SK-N-SH (cell line): ENCODE data around the gene CHAT. TPM values are rescaled to one million over a fixed set of nuclear protein-coding genes. Genes with fewer than 3 reads are reported as not detected.

Source experiments
- CTCF ChIA-PET: fragments of 300-600, 350-600 bp; formaldehyde crosslinking; extraction: SDS; loops from one replicate; lab custom pipeline; 2021; lab: Yijun Ruan, JAX
- POLR2A ChIA-PET: fragments of 350-600 bp; sonication (Branson Sonifier 250); formaldehyde crosslinking; extraction: SDS; loops from one replicate; lab custom pipeline; 2020; ENCODE audit warnings: antibody characterized with exemption, inconsistent platforms; lab: Yijun Ruan, JAX
- DNase-seq: peaks from one replicate; pipeline ENCODE4 v3.0.0; 2012
- H2AFZ ChIP-seq: fragments of 200-600 bp; sonication (generic); 2 replicates; pipeline ENCODE4 v1.8.1; 2016; ENCODE audit warnings: antibody characterized with exemption, mild to moderate bottlenecking, low read depth
- H3F3A ChIP-seq: fragments of 200-600 bp; sonication (generic); replicated peaks from 2 replicates; pipeline ENCODE3; 2016; ENCODE audit warnings: antibody characterized with exemption, mild to moderate bottlenecking; ENCODE audit not compliant: insufficient read depth
- H3K27ac ChIP-seq, 2 experiments: fragments of 200-500 bp in 1 of 2; fragments of 200-600 bp in 1 of 2; sonication (Bioruptor generic) in 1 of 2; sonication (generic), shearing (Covaris generic) in 1 of 2; 2 replicates each; pipeline versions ENCODE4 v1.5.1 to v1.6.1; 2014 to 2016; ENCODE audit warnings: low read depth in 2 of 2, inconsistent platforms in 1 of 2, low read length in 1 of 2, mild to moderate bottlenecking in 1 of 2, mixed read lengths in 1 of 2
- H3K27me3 ChIP-seq: fragments of 200-600 bp; sonication (generic), shearing (Covaris generic); 2 replicates; pipeline ENCODE4 v1.6.1; 2016; ENCODE audit warnings: mixed run types; ENCODE audit not compliant: insufficient read depth
- H3K36me3 ChIP-seq, 2 experiments: fragments of 200-500 bp in 1 of 2; fragments of 200-600 bp in 1 of 2; sonication (Bioruptor generic) in 1 of 2; sonication (generic) in 1 of 2; replicated peaks in 1 of 2; 2 replicates each; pipeline versions ENCODE3 to v1.5.1; 2014 to 2016; ENCODE audit warnings: low read length in 1 of 2, mild to moderate bottlenecking in 1 of 2; ENCODE audit not compliant: insufficient read depth in 2 of 2, control insufficient read depth in 1 of 2
- H3K4me1 ChIP-seq, 2 experiments: fragments of 200-500 bp in 1 of 2; fragments of 200-600 bp in 1 of 2; sonication (Bioruptor generic) in 1 of 2; sonication (generic), shearing (Covaris generic) in 1 of 2; 2 replicates each; pipeline versions ENCODE4 v1.5.1 to v1.6.1; 2014 to 2016; ENCODE audit warnings: low read depth in 1 of 2, low read length in 1 of 2, mixed run types in 1 of 2; ENCODE audit not compliant: insufficient read depth in 2 of 2, control insufficient read depth in 1 of 2
- H3K4me2 ChIP-seq: fragments of 200-600 bp; sonication (generic), shearing (Covaris generic); 2 replicates; pipeline ENCODE4 v1.6.1; 2017; ENCODE audit warnings: mixed run types
- H3K4me3 ChIP-seq, 2 experiments: fragments of 200-500 bp in 1 of 2; fragments of 200-600 bp in 1 of 2; sonication (Bioruptor generic) in 1 of 2; sonication (generic), shearing (Covaris generic) in 1 of 2; 2 replicates each; pipeline versions ENCODE4 v1.5.1 to v1.8.1; 2014 to 2016; ENCODE audit warnings: low read depth in 2 of 2, inconsistent platforms in 1 of 2, low read length in 1 of 2, mild to moderate bottlenecking in 1 of 2, mixed read lengths in 1 of 2, moderate library complexity in 1 of 2
- H3K79me2 ChIP-seq: fragments of 200-600 bp; sonication (generic); 2 replicates; pipeline ENCODE4 v1.8.1; 2017; ENCODE audit warnings: mild to moderate bottlenecking; ENCODE audit not compliant: insufficient read depth
- H3K9ac ChIP-seq: fragments of 200-600 bp; sonication (generic); 2 replicates; pipeline ENCODE4 v1.6.1; 2017; ENCODE audit warnings: mixed run types
- H3K9me2 ChIP-seq: fragments of 200-600 bp; sonication (generic); 2 replicates; pipeline ENCODE4 v1.6.1; 2017; ENCODE audit warnings: mixed run types
- H3K9me3 ChIP-seq: fragments of 200-600 bp; sonication (generic); 2 replicates; pipeline ENCODE4 v1.6.1; 2017; ENCODE audit warnings: mixed run types, mild to moderate bottlenecking, moderate library complexity
- H4K20me1 ChIP-seq: fragments of 200-600 bp; sonication (generic); 2 replicates; pipeline ENCODE4 v1.6.1; 2017; ENCODE audit warnings: mild to moderate bottlenecking, mixed run types; ENCODE audit not compliant: insufficient read depth
- CTCF ChIP-seq: fragments of 200-600 bp; sonication (generic); IDR thresholded peaks from 2 replicates; pipeline ENCODE4 v1.6.1; 2017; ENCODE audit warnings: antibody characterized with exemption, mild to moderate bottlenecking, moderate library complexity
- EZH2phosphoT487 ChIP-seq: fragments of 200-600 bp; sonication (generic); IDR thresholded peaks from 2 replicates; pipeline ENCODE4 v1.6.1; 2017; ENCODE audit warnings: low read depth, mixed run types, mild to moderate bottlenecking, antibody characterized with exemption, moderate library complexity, borderline replicate concordance
- FOXM1 ChIP-seq: IDR thresholded peaks from 2 replicates; pipeline ENCODE4 v1.4.0; 2012; ENCODE audit warnings: low read depth, mild to moderate bottlenecking
- GABPA ChIP-seq: IDR thresholded peaks from 2 replicates; pipeline ENCODE4 v1.4.0; 2012; ENCODE audit warnings: low read depth, mild to moderate bottlenecking
- JUND ChIP-seq: IDR thresholded peaks from 2 replicates; pipeline ENCODE4 v1.4.0; 2012
- MXI1 ChIP-seq: IDR thresholded peaks from 2 replicates; pipeline ENCODE4 v1.6.1; 2012; ENCODE audit warnings: mild to moderate bottlenecking, low read depth, low read length, improper control_type of control experiment
- PBX3 ChIP-seq: IDR thresholded peaks from 2 replicates; pipeline ENCODE4; 2012
- RCOR1 ChIP-seq: fragments of 150-350 bp; IDR thresholded peaks from 2 replicates; pipeline ENCODE4 v1.6.1; 2017; ENCODE audit warnings: antibody characterized with exemption, low read length
- REST ChIP-seq: IDR thresholded peaks from 2 replicates; pipeline ENCODE4 v1.6.1; 2012; ENCODE audit warnings: mild to moderate bottlenecking, low read depth, low read length, moderate library complexity
- SIN3A ChIP-seq: IDR thresholded peaks from 2 replicates; pipeline ENCODE4 v1.6.1; 2012; ENCODE audit warnings: low read depth, mild to moderate bottlenecking, low read length, moderate library complexity, borderline replicate concordance
- TAF1 ChIP-seq: IDR thresholded peaks from 2 replicates; pipeline ENCODE4 v1.6.1; 2012; ENCODE audit warnings: low read depth, mild to moderate bottlenecking, low read length, moderate library complexity, borderline replicate concordance
- TEAD4 ChIP-seq: IDR thresholded peaks from 2 replicates; pipeline ENCODE4 v1.4.0; 2012; ENCODE audit warnings: mild to moderate bottlenecking, borderline replicate concordance; ENCODE audit not compliant: insufficient read depth
- USF1 ChIP-seq: IDR thresholded peaks from 2 replicates; pipeline ENCODE4 v1.4.0; 2012; ENCODE audit warnings: low read depth, borderline replicate concordance
- USF2 ChIP-seq: fragments of 150-350 bp; IDR thresholded peaks from 2 replicates; pipeline ENCODE4 v1.6.1; 2017; ENCODE audit warnings: antibody characterized with exemption, low read length, low read depth, borderline replicate concordance
- YY1 ChIP-seq: IDR thresholded peaks from 2 replicates; pipeline ENCODE4 v1.4.0; 2012; ENCODE audit warnings: low read depth, mild to moderate bottlenecking
- WGBS: methylation state at CpG from one replicate; pipeline ENCODE4 v1.1.6; 2017; ENCODE audit warnings: low lambda C conversion rate; 5-methylcytosine and 5-hydroxymethylcytosine counted together
- polyA plus RNA-seq, 3 experiments: library from polyadenylated mRNA; depleted of rRNA; stranded (reverse); fragments of >200 nt; gene quantifications; 2 replicates each; pipeline ENCODE4 v1.2.3, GENCODE V29; 2012

CHAT gene
- polyA plus RNA-seq, 1 of the 3 experiments (the other 2 are of a cell fraction): not detected

- TF ChIP-seq EZH2phosphoT487 (no peak), REST (no peak), PBX3 (no peak), GABPA (no peak), TAF1 (no peak)
- TF ChIP-seq, all 33 proteins: peak for 0
Observed at GRCh38 chr10:49610114-49610457, 3.8 kb upstream of the CHAT start, which contains the start of gene SLC18A3 (continued).

- peaks cover 0 to 52% of the 10 kb centered on the region in 2 experiments; a peak in 1 of 4 replicates for H3K4me1 ChIP-seq
- H3K36me3 ChIP-seq: no peaks in the 10 kb centered on the region
- no peaks in the 10 kb centered on the region for H3F3A ChIP-seq
- no peaks in the 10 kb centered on the region for H4K20me1 ChIP-seq
- H3K4me2 ChIP-seq: peak overlapping the region; percentile 70; the same call in 1 of the 2 replicates
- no peaks in the 10 kb centered on the region for H3K9me3 ChIP-seq
- H3K27ac ChIP-seq: peak overlapping the region in 1 of 2 experiments; percentile 74; a peak in 2 of 4 replicates
- H3K4me3 ChIP-seq: peak overlapping the region; percentile 54 to 58
- ChIA-PET POLR2A (interaction anchor here (1.1 to 2.2 kb wide), 2 partner anchors 15 to 32 kb away, joined by 3 to 7 read pairs; no protein-coding TSS in a partner anchor), CTCF (interaction anchor here (1.1 kb wide), 2 partner anchors 20 to 32 kb away, joined by 3 read pairs; no protein-coding TSS in a partner anchor)
- no peaks in the 10 kb centered on the region; the same call in 1 of the 2 replicates for H3K27me3 ChIP-seq
- H3K79me2 ChIP-seq: no peaks in the 10 kb centered on the region
- no peak overlapping the region for H2AFZ ChIP-seq
- H3K9me2 ChIP-seq: no peaks in the 10 kb centered on the region
- DNase-seq: peak; percentile 78
- WGBS: 42% methylated on average over 24 of the region's 72 CpGs
- no peak overlapping the region for H3K9ac ChIP-seq
- TF ChIP-seq TEAD4 (no peak), USF2 (no peak), REST (no peak), SIN3A (no peak), USF1 (no peak), CTCF (no peak), FOXM1 (no peak), MXI1 (no peak), JUND (no peak), YY1 (no peak), RCOR1 (no peak), GABPA (no peak)
Observed at GRCh38 chr10:49610458-49611165, 3.2 kb upstream of the CHAT start.
